Measurements from ENCODE around the gene LLGL1. TPM values are rescaled to one million over a fixed set of nuclear protein-coding genes. Genes with fewer than 3 reads are reported as not detected.

Gene LLGL1
- total RNA-seq (ENCODE audit: low replicate concordance), result 70.5 and 190 TPM in 2 replicates

DNA sequence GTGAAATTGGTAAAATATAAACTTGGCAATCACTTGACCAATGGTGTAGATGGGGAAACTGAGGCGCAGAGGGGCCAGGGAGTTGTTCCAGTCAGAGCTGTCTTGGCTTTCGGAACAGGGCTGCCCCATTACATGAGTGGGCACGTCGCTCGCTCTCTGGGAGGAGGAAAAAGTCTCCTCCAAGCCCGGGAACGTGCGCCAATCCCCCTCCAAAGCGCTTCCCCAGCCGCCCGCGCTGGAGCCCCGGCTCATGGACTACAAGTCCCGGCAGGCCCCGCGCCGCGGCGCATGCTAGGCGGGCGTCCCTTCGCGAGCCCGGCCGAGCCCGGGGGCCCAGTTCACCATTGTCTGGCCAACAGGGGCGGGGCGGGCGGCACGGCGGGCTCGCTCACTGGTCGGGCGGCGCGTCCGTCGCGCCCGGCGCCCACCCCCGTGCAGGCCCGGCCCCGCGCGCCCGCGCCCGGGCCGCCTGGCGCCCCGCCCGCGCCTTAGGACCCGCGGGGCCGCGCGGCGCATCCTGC is at the start of gene LLGL1:
Gene LLGL1 (plus strand): TSS at position 515 of the 521 bp plus-strand sequence. CDS start 48 bp downstream, outside the sequence.
- peaks cover 43% of the 10 kb centered on the region for H4K20me1 ChIP-seq (ENCODE audit: low read depth)

DNA sequence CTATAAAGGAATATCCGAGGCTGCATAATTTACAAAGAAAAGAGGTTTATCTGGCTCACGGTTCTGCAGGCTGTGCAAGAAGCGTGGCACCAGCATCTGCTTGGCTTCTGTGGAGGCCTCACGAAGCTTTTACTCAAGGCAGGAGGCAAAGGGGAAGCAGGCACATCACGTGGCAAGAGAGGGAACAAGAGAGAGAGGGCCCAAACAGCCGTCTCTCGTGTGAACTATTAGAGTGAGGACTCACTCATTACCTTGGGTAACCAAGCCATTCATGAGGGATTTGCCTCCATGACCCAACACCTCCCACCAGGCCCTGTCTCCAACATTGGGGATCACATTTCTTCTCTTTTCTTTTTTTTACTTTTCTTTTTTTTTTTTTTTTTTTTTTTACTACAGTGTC is 49.3 kb upstream of the LLGL1 start:
- Mint-ChIP-seq H3K4me3 (peak overlapping the region; percentile 49), H3K27me3 (ENCODE audit: insufficient read depth, low read depth) (peaks cover 1% of the 10 kb centered on the region), H3K36me3 (no peaks in the 10 kb centered on the region), H3K4me1 (peaks cover 49% of the 10 kb centered on the region), H3K27ac (peak overlapping the region; percentile 76), H3K9me3 (no peaks in the 10 kb centered on the region)
- Histone ChIP-seq H2AFZ (replicated peaks) (peak overlapping the region; percentile 57), H3K4me2 (no peak overlapping the region), H3K4me3 (no peak overlapping the region), H3K36me3 (no peaks in the 10 kb centered on the region), H3K9me3 (ENCODE audit: low read depth) (no peaks in the 10 kb centered on the region), H3K79me2 (ENCODE audit: low read depth) (no peaks in the 10 kb centered on the region), H3K27me3 (no peaks in the 10 kb centered on the region), H3K9ac (no peak overlapping the region), H4K20me1 (ENCODE audit: low read depth) (no peaks in the 10 kb centered on the region), H3F3A (ENCODE audit: low read depth) (peaks cover 14% of the 10 kb centered on the region), H3K27ac (peak overlapping the region; percentile 20), H3K4me1 (peaks cover 26% of the 10 kb centered on the region)
- TF ChIP-seq, protein P1, sequence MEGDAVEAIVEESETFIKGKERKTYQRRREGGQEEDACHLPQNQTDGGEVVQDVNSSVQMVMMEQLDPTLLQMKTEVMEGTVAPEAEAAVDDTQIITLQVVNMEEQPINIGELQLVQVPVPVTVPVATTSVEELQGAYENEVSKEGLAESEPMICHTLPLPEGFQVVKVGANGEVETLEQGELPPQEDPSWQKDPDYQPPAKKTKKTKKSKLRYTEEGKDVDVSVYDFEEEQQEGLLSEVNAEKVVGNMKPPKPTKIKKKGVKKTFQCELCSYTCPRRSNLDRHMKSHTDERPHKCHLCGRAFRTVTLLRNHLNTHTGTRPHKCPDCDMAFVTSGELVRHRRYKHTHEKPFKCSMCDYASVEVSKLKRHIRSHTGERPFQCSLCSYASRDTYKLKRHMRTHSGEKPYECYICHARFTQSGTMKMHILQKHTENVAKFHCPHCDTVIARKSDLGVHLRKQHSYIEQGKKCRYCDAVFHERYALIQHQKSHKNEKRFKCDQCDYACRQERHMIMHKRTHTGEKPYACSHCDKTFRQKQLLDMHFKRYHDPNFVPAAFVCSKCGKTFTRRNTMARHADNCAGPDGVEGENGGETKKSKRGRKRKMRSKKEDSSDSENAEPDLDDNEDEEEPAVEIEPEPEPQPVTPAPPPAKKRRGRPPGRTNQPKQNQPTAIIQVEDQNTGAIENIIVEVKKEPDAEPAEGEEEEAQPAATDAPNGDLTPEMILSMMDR (IDR thresholded peaks at IDR 0.05), result no peak
- no peak for TF ChIP-seq EZH2 (IDR thresholded peaks at IDR 0.05)
- no peak for TF ChIP-seq EZH2phosphoT487 (IDR thresholded peaks at IDR 0.05)
- no peak for DNase-seq (ENCODE audit: low spot score)

More for the DNA sequence above, at the start of gene LLGL1:
- Mint-ChIP-seq H3K9me3 (no peaks in the 10 kb centered on the region), H3K27ac (peak within 1 kb of the TSS; percentile 100), H3K27me3 (ENCODE audit: insufficient read depth, low read depth) (peaks cover 6% of the 10 kb centered on the region), H3K4me3 (peak within 1 kb of the TSS; percentile 99), H3K4me1 (peaks cover 58% of the 10 kb centered on the region), H3K36me3 (no peaks in the 10 kb centered on the region)
- Histone ChIP-seq H3K79me2 (ENCODE audit: low read depth) (peaks cover 44% of the 10 kb centered on the region), H3K4me2 (peak within 1 kb of the TSS; percentile 96), H3K27me3 (no peaks in the 10 kb centered on the region), H3K4me1 (peaks cover 46% of the 10 kb centered on the region), H3K4me3 (peak within 1 kb of the TSS; percentile 92), H3K27ac (peak within 1 kb of the TSS; percentile 96), H2AFZ (replicated peaks) (no peak within 1 kb of the TSS), H3K9me3 (ENCODE audit: low read depth) (no peaks in the 10 kb centered on the region), H3F3A (ENCODE audit: low read depth) (peaks cover 24% of the 10 kb centered on the region), H3K9ac (peak within 1 kb of the TSS; percentile 78), H3K36me3 (no peaks in the 10 kb centered on the region)
- DNase-seq (ENCODE audit: low spot score), result peak; percentile 100
- TF ChIP-seq EZH2 (IDR thresholded peaks at IDR 0.05), result no peak
- TF ChIP-seq, protein P1 (IDR thresholded peaks at IDR 0.05), result no peak
- TF ChIP-seq EZH2phosphoT487 (IDR thresholded peaks at IDR 0.05), result no peak

DNA sequence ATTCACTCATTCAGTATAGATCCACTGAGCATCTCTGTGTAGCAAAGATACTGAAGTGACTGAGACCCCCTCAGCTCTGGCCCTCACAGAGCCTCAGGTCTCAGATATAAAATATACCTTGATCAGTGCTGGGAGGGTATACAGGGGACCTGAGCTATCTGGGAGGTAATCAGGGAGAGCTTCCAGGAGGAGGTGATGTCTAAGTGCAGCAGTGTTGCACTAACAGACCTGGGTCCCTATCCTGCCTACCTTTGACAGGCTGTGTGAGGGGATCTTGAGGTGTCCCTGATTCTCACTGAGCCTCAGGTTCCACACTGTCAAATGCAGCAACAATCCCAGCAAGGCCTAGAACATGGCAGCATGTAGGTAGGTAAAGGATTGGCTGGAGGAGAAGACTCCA is 48.3 kb upstream of the LLGL1 start:
- Histone ChIP-seq H3K4me3 (no peak overlapping the region), H3K79me2 (ENCODE audit: low read depth) (no peaks in the 10 kb centered on the region), H2AFZ (replicated peaks) (no peak overlapping the region), H3K9me3 (ENCODE audit: low read depth) (no peaks in the 10 kb centered on the region), H3F3A (ENCODE audit: low read depth) (peaks cover 18% of the 10 kb centered on the region), H3K9ac (no peak overlapping the region), H3K27me3 (no peaks in the 10 kb centered on the region), H4K20me1 (ENCODE audit: low read depth) (no peaks in the 10 kb centered on the region), H3K27ac (no peak overlapping the region), H3K4me2 (no peak overlapping the region), H3K36me3 (no peaks in the 10 kb centered on the region), H3K4me1 (peaks cover 27% of the 10 kb centered on the region)
- H3K4me3 Mint-ChIP-seq, result peak overlapping the region; percentile 62
- peak overlapping the region; percentile 87 for H3K27ac Mint-ChIP-seq
- H3K9me3 Mint-ChIP-seq, result no peaks in the 10 kb centered on the region
- DNase-seq (ENCODE audit: low spot score), result no peak
- H3K27me3 Mint-ChIP-seq (ENCODE audit: insufficient read depth, low read depth), result no peaks in the 10 kb centered on the region
- no peaks in the 10 kb centered on the region for H3K36me3 Mint-ChIP-seq
- no peak for TF ChIP-seq EZH2 (IDR thresholded peaks at IDR 0.05)
- TF ChIP-seq EZH2phosphoT487 (IDR thresholded peaks at IDR 0.05), result no peak
- TF ChIP-seq, protein P1 (IDR thresholded peaks at IDR 0.05), result no peak
- peaks cover 59% of the 10 kb centered on the region for H3K4me1 Mint-ChIP-seq
